ENCODE measurements around the gene CTNNA3. TPM values are rescaled to one million over a fixed set of nuclear protein-coding genes. Genes with fewer than 3 reads are reported as not detected.

Gene CTNNA3
- total and polyA plus RNA-seq, 4 donors: 0.16 to 2.4 (median 1.4) TPM

DNA sequence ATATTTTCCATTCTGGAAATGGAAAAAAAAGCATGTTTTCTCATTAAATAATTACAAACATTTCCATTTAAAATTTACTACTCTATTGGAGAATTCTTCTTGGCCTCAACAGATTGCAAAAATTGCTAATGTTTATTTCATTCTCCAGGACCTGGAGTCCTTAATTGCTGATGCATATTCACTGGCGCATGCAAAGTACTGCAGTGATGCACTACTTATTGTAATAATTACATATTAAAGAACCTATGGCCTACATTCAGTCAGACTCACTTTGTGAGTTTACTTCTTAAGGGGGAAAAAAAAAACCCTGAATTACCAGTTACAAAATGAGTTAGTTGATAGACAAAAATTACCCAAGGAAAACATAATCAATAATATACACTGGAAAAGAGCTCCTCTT, 1161.1 kb downstream of the CTNNA3 start:
- no peak for DNase-seq (ENCODE audit: low spot score)
- Histone ChIP-seq H3K27ac (ENCODE audit: low read depth in 1 of 2, low read length in 2 of 2) (no peak overlapping the region), H3K9me3 (ENCODE audit: control insufficient read depth in 4 of 4, low read length in 3 of 4) (no peaks in the 10 kb centered on the region), H3K27me3 (ENCODE audit: control insufficient read depth in 4 of 4, insufficient read depth in 4 of 4, low read length in 3 of 4) (no peaks in the 10 kb centered on the region), H3K36me3 (ENCODE audit: control insufficient read depth in 4 of 4, insufficient read depth in 3 of 4, low read depth in 1 of 4, low read length in 3 of 4) (no peaks in the 10 kb centered on the region), H3K4me3 (ENCODE audit: low read depth in 1 of 3, low read length in 3 of 3) (no peak overlapping the region), H3K9ac (ENCODE audit: low read depth in 1 of 2, low read length in 2 of 2) (no peak overlapping the region), H3K4me1 (ENCODE audit: control insufficient read depth in 4 of 4, insufficient read depth in 4 of 4, low read length in 3 of 4) (no peaks in the 10 kb centered on the region)
- WGBS: 97% methylated on average over 1 of the region's 1 CpG
- no peak for TF ChIP-seq RAD21 (IDR thresholded peaks at IDR 0.05)
- TF ChIP-seq GABPA (IDR thresholded peaks at IDR 0.05 in 1 of 2, conservative IDR thresholded peaks at IDR 0.05 in 1 of 2): no peak
- no peak for TF ChIP-seq TAF1 (conservative IDR thresholded peaks at IDR 0.05)
- no peak for TF ChIP-seq HNF4A (conservative IDR thresholded peaks at IDR 0.05)
- TF ChIP-seq, protein P1, sequence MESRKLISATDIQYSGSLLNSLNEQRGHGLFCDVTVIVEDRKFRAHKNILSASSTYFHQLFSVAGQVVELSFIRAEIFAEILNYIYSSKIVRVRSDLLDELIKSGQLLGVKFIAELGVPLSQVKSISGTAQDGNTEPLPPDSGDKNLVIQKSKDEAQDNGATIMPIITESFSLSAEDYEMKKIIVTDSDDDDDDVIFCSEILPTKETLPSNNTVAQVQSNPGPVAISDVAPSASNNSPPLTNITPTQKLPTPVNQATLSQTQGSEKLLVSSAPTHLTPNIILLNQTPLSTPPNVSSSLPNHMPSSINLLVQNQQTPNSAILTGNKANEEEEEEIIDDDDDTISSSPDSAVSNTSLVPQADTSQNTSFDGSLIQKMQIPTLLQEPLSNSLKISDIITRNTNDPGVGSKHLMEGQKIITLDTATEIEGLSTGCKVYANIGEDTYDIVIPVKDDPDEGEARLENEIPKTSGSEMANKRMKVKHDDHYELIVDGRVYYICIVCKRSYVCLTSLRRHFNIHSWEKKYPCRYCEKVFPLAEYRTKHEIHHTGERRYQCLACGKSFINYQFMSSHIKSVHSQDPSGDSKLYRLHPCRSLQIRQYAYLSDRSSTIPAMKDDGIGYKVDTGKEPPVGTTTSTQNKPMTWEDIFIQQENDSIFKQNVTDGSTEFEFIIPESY (IDR thresholded peaks at IDR 0.05): no peak
- TF ChIP-seq YY1 (IDR thresholded peaks at IDR 0.05): no peak
- TF ChIP-seq FOXA1 (IDR thresholded peaks at IDR 0.05): no peak
- no peak for TF ChIP-seq RXRA (IDR thresholded peaks at IDR 0.05)
- TF ChIP-seq JUND (IDR thresholded peaks at IDR 0.05): no peak
- TF ChIP-seq SP1 (IDR thresholded peaks at IDR 0.05): no peak
- TF ChIP-seq, protein P2, sequence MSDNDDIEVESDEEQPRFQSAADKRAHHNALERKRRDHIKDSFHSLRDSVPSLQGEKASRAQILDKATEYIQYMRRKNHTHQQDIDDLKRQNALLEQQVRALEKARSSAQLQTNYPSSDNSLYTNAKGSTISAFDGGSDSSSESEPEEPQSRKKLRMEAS (IDR thresholded peaks at IDR 0.05): no peak

DNA sequence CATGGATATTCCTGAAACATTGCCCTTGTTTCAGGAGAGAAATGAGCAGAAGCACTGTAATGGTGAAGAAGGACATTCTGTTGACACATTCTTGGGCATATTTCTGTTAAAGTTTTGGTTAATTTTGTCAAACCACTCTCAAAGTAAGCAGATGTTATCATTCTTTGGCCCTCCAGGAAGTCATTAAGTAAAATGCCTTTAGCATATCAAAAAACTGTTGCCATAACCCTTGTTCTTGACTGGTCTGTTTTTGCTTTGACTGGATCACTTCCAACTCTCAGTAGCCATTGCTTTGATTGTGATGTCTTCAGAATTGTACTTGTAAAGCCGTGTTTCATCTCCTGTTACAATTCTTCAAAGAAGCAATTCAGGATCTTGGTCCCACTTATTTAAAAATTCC, 1174.5 kb downstream of the CTNNA3 start:
- WGBS: 53% methylated on average over 1 of the region's 1 CpG
- H3K4me1 ChIP-seq (ENCODE audit: control insufficient read depth in 4 of 4, insufficient read depth in 4 of 4, low read length in 3 of 4): no peaks in the 10 kb centered on the region
- H3K27me3 ChIP-seq (ENCODE audit: control insufficient read depth in 4 of 4, insufficient read depth in 4 of 4, low read length in 3 of 4): no peaks in the 10 kb centered on the region
- DNase-seq (ENCODE audit: low spot score): no peak
- H3K4me3 ChIP-seq (ENCODE audit: low read depth in 1 of 3, low read length in 3 of 3): no peak overlapping the region
- TF ChIP-seq HNF4G (IDR thresholded peaks at IDR 0.05) (no peak), JUND (IDR thresholded peaks at IDR 0.05) (no peak), YY1 (IDR thresholded peaks at IDR 0.05) (no peak), SP1 (IDR thresholded peaks at IDR 0.05) (no peak), FOXA2 (IDR thresholded peaks at IDR 0.05) (no peak), TAF1 (conservative IDR thresholded peaks at IDR 0.05) (no peak), HNF4A (conservative IDR thresholded peaks at IDR 0.05) (no peak), GABPA (IDR thresholded peaks at IDR 0.05 in 1 of 2, conservative IDR thresholded peaks at IDR 0.05 in 1 of 2) (no peak)
- TF ChIP-seq, protein P2 (IDR thresholded peaks at IDR 0.05): no peak
- TF ChIP-seq, protein P1 (IDR thresholded peaks at IDR 0.05): no peak
- TF ChIP-seq, protein P3, sequence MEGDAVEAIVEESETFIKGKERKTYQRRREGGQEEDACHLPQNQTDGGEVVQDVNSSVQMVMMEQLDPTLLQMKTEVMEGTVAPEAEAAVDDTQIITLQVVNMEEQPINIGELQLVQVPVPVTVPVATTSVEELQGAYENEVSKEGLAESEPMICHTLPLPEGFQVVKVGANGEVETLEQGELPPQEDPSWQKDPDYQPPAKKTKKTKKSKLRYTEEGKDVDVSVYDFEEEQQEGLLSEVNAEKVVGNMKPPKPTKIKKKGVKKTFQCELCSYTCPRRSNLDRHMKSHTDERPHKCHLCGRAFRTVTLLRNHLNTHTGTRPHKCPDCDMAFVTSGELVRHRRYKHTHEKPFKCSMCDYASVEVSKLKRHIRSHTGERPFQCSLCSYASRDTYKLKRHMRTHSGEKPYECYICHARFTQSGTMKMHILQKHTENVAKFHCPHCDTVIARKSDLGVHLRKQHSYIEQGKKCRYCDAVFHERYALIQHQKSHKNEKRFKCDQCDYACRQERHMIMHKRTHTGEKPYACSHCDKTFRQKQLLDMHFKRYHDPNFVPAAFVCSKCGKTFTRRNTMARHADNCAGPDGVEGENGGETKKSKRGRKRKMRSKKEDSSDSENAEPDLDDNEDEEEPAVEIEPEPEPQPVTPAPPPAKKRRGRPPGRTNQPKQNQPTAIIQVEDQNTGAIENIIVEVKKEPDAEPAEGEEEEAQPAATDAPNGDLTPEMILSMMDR (IDR thresholded peaks at IDR 0.05; ENCODE audit: low read depth, low read length, missing input control): no peak
- no peaks in the 10 kb centered on the region for H3K9me3 ChIP-seq (ENCODE audit: control insufficient read depth in 4 of 4, low read length in 3 of 4)
- no peaks in the 10 kb centered on the region for H3K36me3 ChIP-seq (ENCODE audit: control insufficient read depth in 4 of 4, insufficient read depth in 3 of 4, low read depth in 1 of 4, low read length in 3 of 4)
- no peak overlapping the region for H3K9ac ChIP-seq (ENCODE audit: low read depth in 1 of 2, low read length in 2 of 2)
- H3K27ac ChIP-seq (ENCODE audit: low read depth in 1 of 2, low read length in 2 of 2): no peak overlapping the region
